HepG2 (cell line): ENCODE measurements around the gene FANK1. TPM values are rescaled to one million over a fixed set of nuclear protein-coding genes. Genes with fewer than 3 reads are reported as not detected.

Experiments
- ATAC-seq: fragments of 200-7000 bp; cut with Tn5 transposase; 3 replicates; pipeline ENCODE4 v1.9.1; 2020; ENCODE audit warnings: mild to moderate bottlenecking, moderate library complexity
- BruUV-seq: library from RNA; stranded (reverse); fragments of 400-500 nt; replicated peaks from 2 replicates; lab custom pipeline; 2021; lab: Mats Ljungman, UMichigan
- CTCF ChIA-PET: fragments of 300-600 bp; formaldehyde crosslinking; extraction: SDS; loops from one replicate; lab custom pipeline; 2021; ENCODE audit warnings: low total read pairs, inconsistent platforms, low intra/inter-chr PET ratio; lab: Yijun Ruan, JAX
- POLR2A ChIA-PET: fragments of 350-600 bp; sonication (Branson Sonifier 250); formaldehyde crosslinking; loops from one replicate; lab custom pipeline; 2020; ENCODE audit warnings: antibody characterized with exemption, inconsistent platforms; lab: Yijun Ruan, JAX
- DNase-seq: peaks from one replicate; pipeline ENCODE4 v3.0.0-alpha.2; 2015; ENCODE audit warnings: low spot score
- FAIRE-seq: peaks from 3 replicates; lab custom pipeline; 2011; peaks lifted over from hg19 to GRCh38; lab: Jason Lieb, UNC
- H2AFZ ChIP-seq: one replicate; pipeline ENCODE4 v1.6.1; 2011; ENCODE audit warnings: low read length, inconsistent platforms
- H3K27ac ChIP-seq: fragments of 300-600 bp; 3 replicates; pipeline ENCODE4 v1.8.0; 2011; ENCODE audit warnings: mixed run types, mild to moderate bottlenecking, mixed read lengths, low read length, inconsistent platforms; ENCODE audit not compliant: insufficient read depth; ENCODE audit errors: extremely low read length
- H3K27me3 ChIP-seq, 2 experiments: fragments of 200-600 bp in 1 of 2; 2 replicates in 1 of 2; 3 replicates in 1 of 2; pipeline versions ENCODE4 v1.6.0 to v1.8.0; 2011; ENCODE audit warnings: low read length in 2 of 2, mild to moderate bottlenecking in 2 of 2, moderate library complexity in 2 of 2, inconsistent platforms in 1 of 2; ENCODE audit not compliant: insufficient read depth in 2 of 2, control insufficient read depth in 1 of 2
- H3K36me3 ChIP-seq, 2 experiments: fragments of 200-600 bp in 1 of 2; replicated peaks in 1 of 2; 2 replicates in 1 of 2; 3 replicates in 1 of 2; pipeline versions ENCODE4 v1.5.1 to v1.8.0; 2011; ENCODE audit warnings: low read length in 2 of 2, inconsistent platforms in 1 of 2; ENCODE audit not compliant: insufficient read depth in 2 of 2, control insufficient read depth in 1 of 2
- H3K4me1 ChIP-seq: 2 replicates; pipeline ENCODE4 v1.5.1; 2012; ENCODE audit warnings: low read length, inconsistent platforms; ENCODE audit not compliant: insufficient read depth
- H3K4me2 ChIP-seq: 2 replicates; pipeline ENCODE4 v1.6.0; 2011; ENCODE audit warnings: low read depth, low read length, inconsistent platforms
- H3K4me3 ChIP-seq, 3 experiments: fragments of 200-600 bp in 1 of 3; sonication (generic), shearing (Covaris generic) in 1 of 3; replicated peaks in 1 of 3; 2 replicates each; pipeline ENCODE4 v1.5.1; 2011 to 2016; ENCODE audit warnings: low read length in 3 of 3, inconsistent platforms in 2 of 3, low read depth in 2 of 3, mild to moderate bottlenecking in 2 of 3, control low read depth in 1 of 3, mixed read lengths in 1 of 3; ENCODE audit not compliant: insufficient read depth in 1 of 3
- H3K79me2 ChIP-seq: one replicate; pipeline ENCODE4 v1.6.1; 2011; ENCODE audit warnings: low read length, inconsistent platforms; ENCODE audit not compliant: insufficient read depth
- H3K9ac ChIP-seq: 2 replicates; pipeline ENCODE4 v1.6.0; 2011; ENCODE audit warnings: mild to moderate bottlenecking, low read depth, low read length, inconsistent platforms; ENCODE audit not compliant: insufficient read depth
- H3K9me3 ChIP-seq: 2 replicates; pipeline ENCODE4 v1.5.1; 2012; ENCODE audit warnings: mild to moderate bottlenecking, low read length
- H4K20me1 ChIP-seq: 2 replicates; pipeline ENCODE4 v1.6.0; 2011; ENCODE audit warnings: inconsistent platforms, mild to moderate bottlenecking, low read length, moderate library complexity; ENCODE audit not compliant: insufficient read depth
- DBP ChIP-seq: sonication (generic); formaldehyde crosslinking; IDR thresholded peaks from 2 replicates; pipeline ENCODE4 v1.4.0; 2020; ENCODE audit warnings: missing genetic modification reagents; ENCODE audit errors: not compliant biosample characterization
- HNRNPK ChIP-seq: fragments of 200-400 bp; formaldehyde crosslinking; IDR thresholded peaks from 2 replicates; pipeline ENCODE4 v1.6.1; 2018; ENCODE audit warnings: low read length, low read depth, moderate library complexity, mild to moderate bottlenecking; ENCODE audit not compliant: poor library complexity, severe bottlenecking
- HOXA9 ChIP-seq: sonication (generic); formaldehyde crosslinking; IDR thresholded peaks from 2 replicates; pipeline ENCODE4 v1.8.1; 2022; ENCODE audit warnings: missing genetic modification reagents, mild to moderate bottlenecking, moderate library complexity, borderline replicate concordance
- PPARG ChIP-seq: conservative IDR thresholded peaks from 2 replicates; pipeline ENCODE4 v1.6.1; 2016; ENCODE audit warnings: missing biosample characterization, missing genetic modification reagents
- RFX5 ChIP-seq: IDR thresholded peaks from 2 replicates; pipeline ENCODE4 v1.6.1; 2011; ENCODE audit warnings: low read depth, low read length, improper control_type of control experiment
- RXRB ChIP-seq: IDR thresholded peaks from 2 replicates; pipeline ENCODE4 v1.6.1; 2016; ENCODE audit warnings: borderline replicate concordance, missing genetic modification reagents, missing compliant biosample characterization
- SP4 ChIP-seq: sonication (generic); formaldehyde crosslinking; IDR thresholded peaks from 2 replicates; pipeline ENCODE4 v1.8.1; 2023; ENCODE audit warnings: mild to moderate bottlenecking, missing genetic modification reagents
- TGIF2 ChIP-seq: IDR thresholded peaks from 2 replicates; pipeline ENCODE4 v1.6.1; 2016; ENCODE audit warnings: control low read depth, missing compliant biosample characterization
- ZBTB26 ChIP-seq: IDR thresholded peaks from 2 replicates; pipeline ENCODE4 v1.6.1; 2016; ENCODE audit warnings: missing compliant biosample characterization, missing genetic modification reagents, borderline replicate concordance
- ZBTB43 ChIP-seq: sonication (generic); formaldehyde crosslinking; conservative IDR thresholded peaks from 2 replicates; pipeline ENCODE4 v1.4.0; 2020; ENCODE audit warnings: missing genetic modification reagents
- ZNF282 ChIP-seq: fragments of 450-650 bp; IDR thresholded peaks from 2 replicates; pipeline ENCODE4 v1.6.1; 2018; ENCODE audit not compliant: partially characterized antibody
- ZNF383 ChIP-seq: sonication (generic); formaldehyde crosslinking; IDR thresholded peaks from 2 replicates; pipeline ENCODE4 v1.4.0; 2020; ENCODE audit warnings: missing genetic modification reagents, mild to moderate bottlenecking, borderline replicate concordance
- WGBS: methylation state at CpG from one replicate; pipeline ENCODE4 v1.1.6; 2017; ENCODE audit warnings: low lambda C conversion rate; 5-methylcytosine and 5-hydroxymethylcytosine counted together
- in situ Hi-C: cut with HindIII; loops from 2 replicates; pipeline ENCODE4 v1.10.0; 2017; ENCODE audit warnings: low pct_unique_long_range_greater_than_20kb; ENCODE audit not compliant: extremely low pct_ligation_motif_present
- intact Hi-C: fragments of 100-400 bp; cut with micrococcal nuclease; formaldehyde crosslinking; loops from one replicate; pipeline ENCODE4 v1.10.0; 2022; ENCODE audit not compliant: unreplicated experiment
- polyA plus RNA-seq, 8 experiments: library from polyadenylated mRNA; depleted of rRNA in 3 of 8; stranded (reverse) in 7 of 8; unstranded in 1 of 8; fragments of >200 nt; fragmentation: Illumina TruSeq in 4 of 8; extraction: Trizol in 4 of 8; gene quantifications; 2 replicates each; pipeline versions ENCODE4 v1.2.1 to v1.2.3, GENCODE V29; 2011 to 2016; ENCODE audit warnings: low read depth in 4 of 8, missing spikeins in 1 of 8, mixed read lengths in 1 of 8; ENCODE audit not compliant: insufficient read depth in 1 of 8
- total RNA-seq, 5 experiments: library from RNA; depleted of rRNA; stranded (reverse); fragments of >200 nt; fragmentation: Illumina TruSeq; extraction: Trizol; gene quantifications; 2 replicates each; pipeline ENCODE4 v1.2.3, GENCODE V29; 2016; ENCODE audit warnings: low read depth in 1 of 5
- TF ChIP-seq, protein P1 (sequence below): sonication (generic); formaldehyde crosslinking; IDR thresholded peaks from 2 replicates; pipeline ENCODE4 v1.4.0; 2020; ENCODE audit warnings: missing genetic modification reagents, mild to moderate bottlenecking, borderline replicate concordance
- TF ChIP-seq, protein P2 (sequence below): sonication (generic); formaldehyde crosslinking; IDR thresholded peaks from 2 replicates; pipeline ENCODE4 v1.4.0; 2020; ENCODE audit warnings: mild to moderate bottlenecking, missing genetic modification reagents

The FANK1 gene
- total and polyA plus RNA-seq, 2 of the 13 experiments (the other 11 are each of a cell fraction or from before 2014, with no cell fraction given) = 0.22 TPM; not detected in 1

DNA sequence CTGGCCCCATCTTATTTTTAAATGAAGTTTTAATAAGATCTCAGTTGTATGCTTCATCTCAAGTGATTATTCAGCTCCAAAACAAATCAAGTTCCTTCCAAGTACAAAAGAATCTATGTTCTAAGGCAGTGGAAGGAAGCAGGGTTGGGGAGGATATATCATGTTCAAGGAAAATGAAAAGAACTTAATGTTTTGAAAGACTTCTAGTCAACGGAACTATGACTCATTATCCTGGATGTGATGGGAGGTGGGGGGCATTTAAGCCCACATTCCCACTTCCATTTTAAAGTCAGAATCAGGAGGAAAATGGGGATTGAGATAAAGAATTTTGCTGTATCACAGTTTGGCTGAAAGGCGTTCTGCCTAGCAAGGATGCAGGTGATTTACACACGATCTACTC is 59.4 kb downstream of the FANK1 start:
- H3K79me2 ChIP-seq = no peaks in the 10 kb centered on the region
- CTCF ChIA-PET = no interaction called here
- H3K27me3 ChIP-seq = peaks cover 0 to 9% of the 10 kb centered on the region in 2 experiments; a peak in 1 of 5 replicates
- H4K20me1 ChIP-seq = no peaks in the 10 kb centered on the region
- BruUV-seq = no TSS peak
- no peak overlapping the region for H3K9ac ChIP-seq
- no peak for FAIRE-seq
- intact Hi-C loops = no loop called here
- H3K36me3 ChIP-seq = no peaks in the 10 kb centered on the region
- TF ChIP-seq, protein P1, sequence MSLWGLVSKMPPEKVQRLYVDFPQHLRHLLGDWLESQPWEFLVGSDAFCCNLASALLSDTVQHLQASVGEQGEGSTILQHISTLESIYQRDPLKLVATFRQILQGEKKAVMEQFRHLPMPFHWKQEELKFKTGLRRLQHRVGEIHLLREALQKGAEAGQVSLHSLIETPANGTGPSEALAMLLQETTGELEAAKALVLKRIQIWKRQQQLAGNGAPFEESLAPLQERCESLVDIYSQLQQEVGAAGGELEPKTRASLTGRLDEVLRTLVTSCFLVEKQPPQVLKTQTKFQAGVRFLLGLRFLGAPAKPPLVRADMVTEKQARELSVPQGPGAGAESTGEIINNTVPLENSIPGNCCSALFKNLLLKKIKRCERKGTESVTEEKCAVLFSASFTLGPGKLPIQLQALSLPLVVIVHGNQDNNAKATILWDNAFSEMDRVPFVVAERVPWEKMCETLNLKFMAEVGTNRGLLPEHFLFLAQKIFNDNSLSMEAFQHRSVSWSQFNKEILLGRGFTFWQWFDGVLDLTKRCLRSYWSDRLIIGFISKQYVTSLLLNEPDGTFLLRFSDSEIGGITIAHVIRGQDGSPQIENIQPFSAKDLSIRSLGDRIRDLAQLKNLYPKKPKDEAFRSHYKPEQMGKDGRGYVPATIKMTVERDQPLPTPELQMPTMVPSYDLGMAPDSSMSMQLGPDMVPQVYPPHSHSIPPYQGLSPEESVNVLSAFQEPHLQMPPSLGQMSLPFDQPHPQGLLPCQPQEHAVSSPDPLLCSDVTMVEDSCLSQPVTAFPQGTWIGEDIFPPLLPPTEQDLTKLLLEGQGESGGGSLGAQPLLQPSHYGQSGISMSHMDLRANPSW (CRISPR knock-in tag) = no peak
- TF ChIP-seq, protein P2, sequence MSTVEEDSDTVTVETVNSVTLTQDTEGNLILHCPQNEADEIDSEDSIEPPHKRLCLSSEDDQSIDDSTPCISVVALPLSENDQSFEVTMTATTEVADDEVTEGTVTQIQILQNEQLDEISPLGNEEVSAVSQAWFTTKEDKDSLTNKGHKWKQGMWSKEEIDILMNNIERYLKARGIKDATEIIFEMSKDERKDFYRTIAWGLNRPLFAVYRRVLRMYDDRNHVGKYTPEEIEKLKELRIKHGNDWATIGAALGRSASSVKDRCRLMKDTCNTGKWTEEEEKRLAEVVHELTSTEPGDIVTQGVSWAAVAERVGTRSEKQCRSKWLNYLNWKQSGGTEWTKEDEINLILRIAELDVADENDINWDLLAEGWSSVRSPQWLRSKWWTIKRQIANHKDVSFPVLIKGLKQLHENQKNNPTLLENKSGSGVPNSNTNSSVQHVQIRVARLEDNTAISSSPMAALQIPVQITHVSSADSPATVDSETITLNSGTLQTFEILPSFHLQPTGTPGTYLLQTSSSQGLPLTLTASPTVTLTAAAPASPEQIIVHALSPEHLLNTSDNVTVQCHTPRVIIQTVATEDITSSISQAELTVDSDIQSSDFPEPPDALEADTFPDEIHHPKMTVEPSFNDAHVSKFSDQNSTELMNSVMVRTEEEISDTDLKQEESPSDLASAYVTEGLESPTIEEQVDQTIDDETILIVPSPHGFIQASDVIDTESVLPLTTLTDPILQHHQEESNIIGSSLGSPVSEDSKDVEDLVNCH = no peak
- no peak for TF ChIP-seq ZNF282
- no peak for TF ChIP-seq HOXA9 (CRISPR knock-in tag)
- TF ChIP-seq HNRNPK = no peak
- TF ChIP-seq TGIF2 (CRISPR knock-in tag) = no peak
- no peak for TF ChIP-seq SP4 (CRISPR knock-in tag)
- TF ChIP-seq ZBTB43 (CRISPR knock-in tag) = no peak
- TF ChIP-seq PPARG = no peak
- no peak for TF ChIP-seq DBP (CRISPR knock-in tag)
- TF ChIP-seq ZNF383 (CRISPR knock-in tag) = no peak
- TF ChIP-seq RXRB (CRISPR knock-in tag) = no peak
- TF ChIP-seq ZBTB26 (CRISPR knock-in tag) = no peak
- no peak for TF ChIP-seq RFX5
- TF ChIP-seq, all 625 proteins: peak for 0
- Histone ChIP-seq H2AFZ (no peak overlapping the region), H3K4me1 (peaks cover 16% of the 10 kb centered on the region), H3K4me3 (no peak overlapping the region), H3K4me2 (no peak overlapping the region), H3K9me3 (peaks cover 20% of the 10 kb centered on the region), H3K27ac (no peak overlapping the region)
- DNase-seq (no peak), ATAC-seq (no peak)
- POLR2A ChIA-PET = no interaction called here
- WGBS = 0% methylated on average over 3 of the region's 3 CpGs
- in situ Hi-C loops = no loop called here
